Common myeloid progenitor, CD34-positive (primary cell): ENCODE data around the gene PTPRQ.

Experiments
- CTCF ChIA-PET: fragments of 350-600 bp; sonication (Branson Sonifier 250); formaldehyde crosslinking; loops from one replicate; lab custom pipeline; 2021; ENCODE audit warnings: antibody characterized with exemption; lab: Charles Lee
- POLR2A ChIA-PET: fragments of 350-600 bp; sonication (Branson Sonifier 250); formaldehyde crosslinking; loops from one replicate; lab custom pipeline; 2021; ENCODE audit warnings: antibody characterized with exemption; lab: Charles Lee
- DNase-seq, 3 donors: peaks; one replicate each; pipeline versions ENCODE4 v3.0.0 to v3.0.0-alpha.2; 2013
- H3K27ac ChIP-seq, 2 experiments: 1 replicate in 1 of 2; 2 replicates in 1 of 2; pipeline ENCODE4 v1.7.0; 2013; ENCODE audit warnings: inconsistent platforms in 2 of 2, low read length in 2 of 2, mild to moderate bottlenecking in 2 of 2, low read depth in 1 of 2, moderate library complexity in 1 of 2; ENCODE audit not compliant: severe bottlenecking in 2 of 2, insufficient read depth in 1 of 2, poor library complexity in 1 of 2
- H3K27me3 ChIP-seq, 5 experiments: replicated peaks in 2 of 5; 1 replicate in 3 of 5; 2 replicates in 2 of 5; pipeline versions ENCODE4 v1.6.1 to v1.7.0; 2013; ENCODE audit warnings: low read length in 4 of 5, mild to moderate bottlenecking in 2 of 5, moderate library complexity in 2 of 5, inconsistent platforms in 1 of 5; ENCODE audit not compliant: insufficient read depth in 5 of 5, control insufficient read depth in 4 of 5
- H3K36me3 ChIP-seq, 4 experiments: 1 replicate in 2 of 4; 2 replicates in 2 of 4; pipeline versions ENCODE4 v1.6.1 to v1.7.0; 2013; ENCODE audit warnings: low read length in 3 of 4, control low read depth in 1 of 4, mild to moderate bottlenecking in 1 of 4; ENCODE audit not compliant: control insufficient read depth in 4 of 4, insufficient read depth in 4 of 4
- H3K4me1 ChIP-seq, 4 experiments: 1 replicate in 3 of 4; 2 replicates in 1 of 4; pipeline versions ENCODE4 v1.6.1 to v1.7.1; 2013; ENCODE audit warnings: low read length in 3 of 4, mild to moderate bottlenecking in 3 of 4, control low read depth in 1 of 4, inconsistent platforms in 1 of 4, moderate library complexity in 1 of 4; ENCODE audit not compliant: control insufficient read depth in 4 of 4, insufficient read depth in 4 of 4; ENCODE audit errors: control extremely low read depth in 1 of 4
- H3K4me3 ChIP-seq, 7 experiments: 1 replicate in 4 of 7; 2 replicates in 3 of 7; pipeline versions ENCODE4 v1.5.1 to v1.7.0; 2013; ENCODE audit warnings: mild to moderate bottlenecking in 7 of 7, low read length in 6 of 7, moderate library complexity in 6 of 7, inconsistent platforms in 2 of 7, low read depth in 2 of 7, control low read depth in 1 of 7; ENCODE audit not compliant: insufficient read depth in 4 of 7, control insufficient read depth in 1 of 7; ENCODE audit errors: extremely low read depth in 1 of 7
- H3K9me3 ChIP-seq, 5 experiments: 1 replicate in 4 of 5; 2 replicates in 1 of 5; pipeline versions ENCODE4 v1.6.1 to v1.7.1; 2013; ENCODE audit warnings: low read length in 4 of 5, mild to moderate bottlenecking in 2 of 5, inconsistent platforms in 1 of 5, low read depth in 1 of 5, moderate library complexity in 1 of 5; ENCODE audit not compliant: control insufficient read depth in 4 of 5, insufficient read depth in 2 of 5; ENCODE audit errors: control extremely low read depth in 1 of 5
- WGBS: methylation state at CpG from one replicate; pipeline ENCODE4 v1.1.5; 2013; ENCODE audit not compliant: insufficient coverage; 5-methylcytosine and 5-hydroxymethylcytosine counted together

Gene PTPRQ

DNA sequence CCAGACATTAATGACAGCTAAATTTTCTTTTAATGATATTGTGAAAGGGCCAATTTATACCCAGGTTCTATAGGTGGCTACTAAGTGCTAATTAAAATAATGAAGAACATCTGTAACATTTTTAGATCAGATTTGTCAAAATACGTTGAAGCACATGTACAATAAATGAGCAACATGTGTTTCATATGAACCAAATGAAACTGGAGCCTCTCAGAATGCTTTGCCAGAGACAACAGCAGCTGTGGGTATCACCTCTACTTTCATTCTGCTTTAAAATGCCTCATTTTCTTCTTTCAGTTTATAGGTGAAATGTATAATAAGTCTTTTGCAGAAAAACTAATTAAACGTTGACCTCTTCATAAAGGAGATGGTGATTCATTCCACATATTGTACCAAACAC lies 237.3 kb downstream of the PTPRQ start:
- H3K4me3 ChIP-seq, result no peak overlapping the region
- no peaks in the 10 kb centered on the region for H3K9me3 ChIP-seq
- no peaks in the 10 kb centered on the region for H3K27me3 ChIP-seq
- no peak for DNase-seq
- CTCF ChIA-PET, result no interaction called here
- H3K36me3 ChIP-seq, result no peaks in the 10 kb centered on the region
- WGBS, result no CpG with 5 or more reads among the region's 2 CpGs
- H3K4me1 ChIP-seq, result no peaks in the 10 kb centered on the region
- POLR2A ChIA-PET, result no interaction called here
- no peak overlapping the region for H3K27ac ChIP-seq

DNA sequence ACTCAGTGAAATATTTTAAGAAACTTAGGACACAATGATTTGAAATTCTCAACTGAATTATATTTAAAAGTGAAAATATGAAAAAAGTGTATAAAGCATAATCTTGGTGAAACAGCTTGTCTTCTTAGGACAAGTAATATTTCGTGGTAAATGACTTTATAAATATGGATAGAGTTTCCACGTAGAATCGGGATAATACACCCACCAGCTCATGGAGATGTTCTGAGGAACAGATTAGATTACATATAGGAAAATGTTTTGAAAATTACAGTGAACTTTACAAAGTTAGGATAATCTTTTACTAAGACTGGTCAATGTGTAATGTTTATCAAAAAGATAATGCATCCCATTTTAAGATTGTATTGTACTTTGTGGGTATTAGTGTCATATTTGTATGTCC lies 237.8 kb downstream of the PTPRQ start:
- Histone ChIP-seq H3K27me3 (no peaks in the 10 kb centered on the region), H3K36me3 (no peaks in the 10 kb centered on the region), H3K4me3 (no peak overlapping the region), H3K27ac (no peak overlapping the region), H3K9me3 (no peaks in the 10 kb centered on the region), H3K4me1 (no peaks in the 10 kb centered on the region)
- CTCF ChIA-PET, result no interaction called here
- no CpG with 5 or more reads among the region's 3 CpGs for WGBS
- POLR2A ChIA-PET, result no interaction called here
- DNase-seq, result no peak

DNA sequence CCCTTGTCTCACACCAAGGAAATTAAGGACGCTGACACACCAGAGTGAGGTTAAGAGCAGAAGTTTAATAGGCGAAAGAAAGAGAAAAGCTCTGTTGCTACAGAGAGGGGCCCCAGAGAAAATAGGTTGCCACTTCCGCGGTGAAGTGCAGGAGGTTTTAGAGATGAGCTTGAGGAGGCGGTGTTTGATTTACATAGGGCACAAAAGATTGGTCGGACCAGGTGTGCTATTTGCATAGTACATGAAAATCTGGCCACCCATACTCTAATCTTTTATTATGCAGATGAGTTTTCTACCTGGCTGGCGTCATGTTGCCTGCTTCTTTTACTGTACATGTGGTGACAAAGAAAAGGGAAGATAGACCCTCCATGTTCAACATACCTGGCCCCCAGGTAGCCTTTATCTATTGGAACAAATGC lies 240.1 kb downstream of the PTPRQ start:
- no peak for DNase-seq
- no peaks in the 10 kb centered on the region for H3K27me3 ChIP-seq
- H3K4me3 ChIP-seq, result no peak overlapping the region
- H3K9me3 ChIP-seq, result no peaks in the 10 kb centered on the region
- no peak overlapping the region for H3K27ac ChIP-seq
- ChIA-PET POLR2A (no interaction called here), CTCF (no interaction called here)
- no peaks in the 10 kb centered on the region for H3K36me3 ChIP-seq
- WGBS, result 42% methylated on average over 5 of the region's 7 CpGs
- H3K4me1 ChIP-seq, result no peaks in the 10 kb centered on the region

DNA sequence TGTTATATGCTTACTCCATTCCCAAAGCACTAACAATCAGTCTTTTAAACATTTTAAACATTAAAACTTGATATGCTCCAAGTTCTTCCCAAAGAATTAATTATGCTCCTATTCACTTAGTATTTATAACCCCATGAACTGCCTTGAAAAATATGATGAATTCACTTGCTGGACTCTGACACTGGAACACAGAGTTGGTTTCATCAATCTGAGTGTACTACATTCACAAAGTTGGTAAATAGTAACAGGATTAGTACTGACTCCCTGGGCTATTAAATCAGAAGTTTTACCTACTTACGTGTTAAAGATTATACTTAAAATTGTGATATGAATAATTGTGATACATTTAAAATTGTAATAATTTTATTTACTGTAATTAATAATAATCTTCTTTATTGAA lies 246.1 kb downstream of the PTPRQ start:
- H3K27ac ChIP-seq, result no peak overlapping the region
- H3K4me3 ChIP-seq, result no peak overlapping the region
- ChIA-PET POLR2A (no interaction called here), CTCF (no interaction called here)
- H3K4me1 ChIP-seq, result no peaks in the 10 kb centered on the region
- no peaks in the 10 kb centered on the region for H3K9me3 ChIP-seq
- no CpG with 5 or more reads among the region's 1 CpG for WGBS
- DNase-seq, result no peak
- no peaks in the 10 kb centered on the region for H3K27me3 ChIP-seq
- H3K36me3 ChIP-seq, result no peaks in the 10 kb centered on the region

DNA sequence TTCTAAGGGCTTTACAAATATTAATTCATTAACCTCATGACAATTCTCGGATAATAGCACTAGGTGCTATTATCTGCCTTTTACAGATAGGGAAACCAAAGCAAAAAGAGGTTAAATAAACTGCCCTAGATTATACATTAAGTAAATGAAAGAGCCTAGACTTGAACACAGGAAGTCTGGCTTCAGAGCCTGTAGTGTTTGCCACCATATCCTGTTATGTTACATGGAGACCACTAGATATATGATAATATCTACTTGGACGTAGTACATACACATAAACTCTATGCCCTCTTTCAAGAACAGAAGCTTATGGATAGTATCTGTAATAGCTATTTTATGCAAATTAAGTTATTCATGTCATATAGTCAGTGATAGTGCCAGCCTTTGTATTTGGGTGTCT lies 246.5 kb downstream of the PTPRQ start:
- Histone ChIP-seq H3K4me3 (no peak overlapping the region), H3K27ac (no peak overlapping the region), H3K4me1 (no peaks in the 10 kb centered on the region), H3K36me3 (no peaks in the 10 kb centered on the region), H3K27me3 (no peaks in the 10 kb centered on the region), H3K9me3 (no peaks in the 10 kb centered on the region)
- no peak for DNase-seq
- WGBS, result no CpG with 5 or more reads among the region's 2 CpGs
- CTCF ChIA-PET, result no interaction called here
- POLR2A ChIA-PET, result no interaction called here

DNA sequence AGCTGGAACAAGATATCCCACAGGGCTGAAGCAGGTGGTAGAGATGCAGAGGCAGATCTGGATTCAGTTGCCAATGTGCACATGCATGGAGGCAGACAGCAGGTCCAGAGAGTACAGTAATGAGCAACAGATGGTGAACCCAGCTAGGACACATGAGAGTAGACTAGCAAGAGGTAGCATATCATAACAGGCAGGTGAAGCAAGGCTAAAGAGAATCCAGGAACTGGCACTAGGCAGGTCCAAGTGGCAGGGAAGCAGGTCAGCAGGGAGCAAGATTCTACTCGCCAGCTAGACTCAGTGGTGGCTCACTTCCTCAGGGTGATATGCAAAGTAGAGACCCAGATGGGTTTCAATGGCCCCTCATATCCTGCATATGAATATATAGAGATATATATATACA lies 248.1 kb downstream of the PTPRQ start:
- Histone ChIP-seq H3K4me3 (no peak overlapping the region), H3K9me3 (no peaks in the 10 kb centered on the region), H3K4me1 (no peaks in the 10 kb centered on the region), H3K27ac (no peak overlapping the region), H3K36me3 (no peaks in the 10 kb centered on the region), H3K27me3 (no peaks in the 10 kb centered on the region)
- WGBS, result no CpG with 5 or more reads among the region's 1 CpG
- no peak for DNase-seq
- ChIA-PET POLR2A (no interaction called here), CTCF (no interaction called here)

DNA sequence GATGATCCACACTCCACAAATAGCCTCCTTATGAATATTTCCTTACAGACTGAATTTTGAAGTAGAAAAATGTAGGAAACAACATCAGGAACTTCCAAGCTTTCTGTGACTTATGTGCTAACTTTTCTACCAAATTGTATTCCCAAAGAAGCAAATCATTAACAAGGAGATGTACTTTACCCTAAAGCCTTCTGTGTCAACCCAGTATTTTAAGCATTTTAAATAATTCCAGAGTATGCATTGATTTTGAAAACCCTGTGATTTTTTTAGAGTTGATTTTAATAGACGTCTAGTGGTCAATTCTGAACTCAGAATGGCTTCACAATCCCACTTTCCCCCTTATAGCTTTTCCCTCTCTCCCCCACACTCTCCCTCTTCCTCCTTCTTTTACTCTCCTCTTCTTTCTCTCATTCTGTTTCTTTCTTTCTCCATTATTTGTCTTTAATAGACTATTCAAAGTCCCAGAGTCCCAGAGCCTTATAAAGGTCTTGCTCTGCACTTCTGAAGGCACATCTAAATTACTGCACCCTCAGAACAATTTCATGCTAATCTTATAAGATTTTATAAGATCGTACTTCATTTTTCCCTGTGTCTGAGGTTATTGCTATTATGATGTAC lies 253.3 kb downstream of the PTPRQ start:
- H3K27me3 ChIP-seq, result peaks cover 0 to 6% (median 3%) of the 10 kb centered on the region in 5 experiments
- H3K4me1 ChIP-seq, result no peaks in the 10 kb centered on the region
- H3K36me3 ChIP-seq, result no peaks in the 10 kb centered on the region
- H3K4me3 ChIP-seq, result no peak overlapping the region
- H3K27ac ChIP-seq, result no peak overlapping the region
- CTCF ChIA-PET, result no interaction called here
- POLR2A ChIA-PET, result no interaction called here
- WGBS, result 80% methylated on average over 1 of the region's 2 CpGs
- DNase-seq, result no peak
- H3K9me3 ChIP-seq, result no peaks in the 10 kb centered on the region
